Measurements from ENCODE around the gene CEP131.

Gene CEP131

DNA sequence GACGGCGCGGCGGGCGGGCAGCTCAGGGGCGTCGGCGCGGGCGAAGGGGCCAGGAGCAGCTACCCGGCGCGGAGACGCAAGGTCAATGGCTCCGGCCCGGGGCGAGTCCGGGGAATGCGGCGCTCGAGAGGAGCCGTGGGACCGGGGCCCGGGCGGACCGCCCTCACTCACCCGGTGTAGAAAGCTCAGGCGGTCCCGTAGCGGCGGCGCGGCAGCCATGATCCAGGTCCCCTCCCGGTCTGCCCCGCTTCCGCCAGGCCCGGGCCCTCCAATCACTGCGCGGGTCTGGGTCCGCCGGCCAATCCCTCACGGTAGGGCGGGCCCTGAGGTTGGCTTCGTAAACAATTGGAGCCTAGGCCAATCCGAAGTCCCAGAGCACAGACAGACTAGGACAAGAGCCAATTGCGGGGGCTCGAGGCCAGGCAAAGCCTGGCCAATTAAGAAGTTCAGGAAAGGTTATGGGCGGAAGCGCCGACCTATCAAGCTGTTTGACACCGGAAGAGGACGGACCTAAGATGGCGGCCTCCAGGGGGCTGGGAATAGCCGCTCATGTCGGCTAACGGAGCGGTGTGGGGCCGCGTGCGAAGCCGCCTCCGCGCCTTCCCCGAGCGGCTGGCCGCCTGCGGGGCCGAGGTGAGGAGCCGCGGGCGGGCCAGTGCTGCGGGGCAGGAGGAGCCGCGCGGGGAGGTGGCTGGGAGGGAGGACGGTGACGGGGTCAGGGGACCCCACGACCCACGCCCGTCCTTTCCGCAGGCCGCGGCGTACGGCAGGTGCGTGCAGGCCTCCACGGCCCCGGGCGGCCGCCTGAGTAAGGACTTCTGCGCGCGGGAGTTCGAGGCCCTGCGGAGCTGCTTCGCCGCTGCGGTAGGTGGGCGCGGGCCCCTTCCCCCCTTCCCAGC, 16.3 kb upstream of the CEP131 start, which contains the start of the genes NDUFAF8 and TEPSIN (continued):
- TF ChIP-seq, protein P1, sequence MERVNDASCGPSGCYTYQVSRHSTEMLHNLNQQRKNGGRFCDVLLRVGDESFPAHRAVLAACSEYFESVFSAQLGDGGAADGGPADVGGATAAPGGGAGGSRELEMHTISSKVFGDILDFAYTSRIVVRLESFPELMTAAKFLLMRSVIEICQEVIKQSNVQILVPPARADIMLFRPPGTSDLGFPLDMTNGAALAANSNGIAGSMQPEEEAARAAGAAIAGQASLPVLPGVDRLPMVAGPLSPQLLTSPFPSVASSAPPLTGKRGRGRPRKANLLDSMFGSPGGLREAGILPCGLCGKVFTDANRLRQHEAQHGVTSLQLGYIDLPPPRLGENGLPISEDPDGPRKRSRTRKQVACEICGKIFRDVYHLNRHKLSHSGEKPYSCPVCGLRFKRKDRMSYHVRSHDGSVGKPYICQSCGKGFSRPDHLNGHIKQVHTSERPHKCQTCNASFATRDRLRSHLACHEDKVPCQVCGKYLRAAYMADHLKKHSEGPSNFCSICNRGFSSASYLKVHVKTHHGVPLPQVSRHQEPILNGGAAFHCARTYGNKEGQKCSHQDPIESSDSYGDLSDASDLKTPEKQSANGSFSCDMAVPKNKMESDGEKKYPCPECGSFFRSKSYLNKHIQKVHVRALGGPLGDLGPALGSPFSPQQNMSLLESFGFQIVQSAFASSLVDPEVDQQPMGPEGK (tag by site-specific recombination; IDR thresholded peaks at IDR 0.05): no peak; the same call in 1 of the 2 replicates
- no peak for TF ChIP-seq FEZF1 (tag by site-specific recombination; IDR thresholded peaks at IDR 0.05)

DNA sequence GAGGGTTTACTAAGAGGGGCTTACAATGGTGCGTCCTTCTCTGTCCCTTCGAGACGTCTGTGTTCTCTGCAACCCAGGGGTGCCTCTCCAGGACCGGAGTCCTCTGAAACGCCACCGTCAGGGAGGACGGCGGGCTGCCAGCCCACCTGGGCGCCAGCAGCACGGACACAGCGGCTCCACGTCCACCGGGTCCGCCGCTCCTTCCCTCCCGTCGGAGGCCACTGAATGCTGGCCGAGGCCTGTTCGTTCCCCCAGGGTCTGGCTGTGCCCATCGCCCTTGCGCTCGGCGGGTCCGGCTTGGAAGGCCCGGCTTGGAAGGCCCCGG, 15.7 kb upstream of the CEP131 start:
- peaks cover 0 to 43% of the 10 kb centered on the region in 2 experiments; a peak in 2 of 3 replicates for H3K36me3 ChIP-seq (ENCODE audit: control insufficient read depth in 2 of 2, insufficient read depth in 1 of 2, low read length in 2 of 2)
- peak overlapping the region; percentile 58; the same call in 1 of the 2 replicates for H3K27ac ChIP-seq (ENCODE audit: extremely low read depth, low read depth, low read length)
- H3K9me3 ChIP-seq (ENCODE audit: control insufficient read depth, insufficient read depth, low read depth, low read length): no peaks in the 10 kb centered on the region
- CTCF ChIA-PET: interaction anchor here (1.0 to 5.2 kb wide), 5 partner anchors 16 to 246 kb away, joined by 3 to 42 read pairs (median 7); no protein-coding TSS in a partner anchor
- POLR2A ChIA-PET: interaction anchor here (0.6 to 3.1 kb wide), 24 partner anchors 8 to 589 kb away, joined by 3 to 55 read pairs (median 4); partner anchors contain the start of genes ACTG1, BAHCC1, CEP131 and FAAP100
- H3K4me1 ChIP-seq (ENCODE audit: control insufficient read depth, insufficient read depth, low read length): peaks cover 8% of the 10 kb centered on the region
- H3K4me3 ChIP-seq (ENCODE audit: low read depth, low read length): peak overlapping the region; percentile 80
- TF ChIP-seq ZSCAN4 (tag by site-specific recombination; IDR thresholded peaks at IDR 0.05) (no peak), ZNF639 (tag by site-specific recombination; IDR thresholded peaks at IDR 0.05) (no peak), ZIC2 (tag by site-specific recombination; IDR thresholded peaks at IDR 0.05) (0 out of 2 replicates have a peak, but pooled peaks have one; percentile 15), ZNF596 (tag by site-specific recombination; IDR thresholded peaks at IDR 0.05) (0 out of 2 replicates have a peak, but pooled peaks have one; percentile 14), SP3 (tag by site-specific recombination; IDR thresholded peaks at IDR 0.05) (no peak), SCRT1 (tag by site-specific recombination; IDR thresholded peaks at IDR 0.05; ENCODE audit: borderline replicate concordance) (no peak), OSR2 (tag by site-specific recombination; IDR thresholded peaks at IDR 0.05) (no peak), ZNF664 (tag by site-specific recombination; IDR thresholded peaks at IDR 0.05) (no peak), ZSCAN5A (tag by site-specific recombination; IDR thresholded peaks at IDR 0.05) (0 out of 2 replicates have a peak, but pooled peaks have one; percentile 31), ZNF354C (tag by site-specific recombination; IDR thresholded peaks at IDR 0.05; ENCODE audit: borderline replicate concordance, low read depth) (no peak), ZSCAN16 (tag by site-specific recombination; IDR thresholded peaks at IDR 0.05) (no peak), ZNF777 (tag by site-specific recombination; IDR thresholded peaks at IDR 0.05; ENCODE audit: borderline replicate concordance) (peak; percentile 51; the same call in 1 of the 2 replicates), PRDM4 (tag by site-specific recombination; IDR thresholded peaks at IDR 0.05) (no peak), ZSCAN18 (tag by site-specific recombination; IDR thresholded peaks at IDR 0.05) (no peak), ZNF23 (tag by site-specific recombination; IDR thresholded peaks at IDR 0.05; ENCODE audit: borderline replicate concordance) (no peak), ZNF292 (tag by site-specific recombination; IDR thresholded peaks at IDR 0.05; ENCODE audit: borderline replicate concordance, low read depth) (no peak)
- TF ChIP-seq, protein P2, sequence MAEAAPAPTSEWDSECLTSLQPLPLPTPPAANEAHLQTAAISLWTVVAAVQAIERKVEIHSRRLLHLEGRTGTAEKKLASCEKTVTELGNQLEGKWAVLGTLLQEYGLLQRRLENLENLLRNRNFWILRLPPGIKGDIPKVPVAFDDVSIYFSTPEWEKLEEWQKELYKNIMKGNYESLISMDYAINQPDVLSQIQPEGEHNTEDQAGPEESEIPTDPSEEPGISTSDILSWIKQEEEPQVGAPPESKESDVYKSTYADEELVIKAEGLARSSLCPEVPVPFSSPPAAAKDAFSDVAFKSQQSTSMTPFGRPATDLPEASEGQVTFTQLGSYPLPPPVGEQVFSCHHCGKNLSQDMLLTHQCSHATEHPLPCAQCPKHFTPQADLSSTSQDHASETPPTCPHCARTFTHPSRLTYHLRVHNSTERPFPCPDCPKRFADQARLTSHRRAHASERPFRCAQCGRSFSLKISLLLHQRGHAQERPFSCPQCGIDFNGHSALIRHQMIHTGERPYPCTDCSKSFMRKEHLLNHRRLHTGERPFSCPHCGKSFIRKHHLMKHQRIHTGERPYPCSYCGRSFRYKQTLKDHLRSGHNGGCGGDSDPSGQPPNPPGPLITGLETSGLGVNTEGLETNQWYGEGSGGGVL (tag by site-specific recombination; IDR thresholded peaks at IDR 0.05): 0 out of 2 replicates have a peak, but pooled peaks have one; percentile 15
- TF ChIP-seq, protein P3, sequence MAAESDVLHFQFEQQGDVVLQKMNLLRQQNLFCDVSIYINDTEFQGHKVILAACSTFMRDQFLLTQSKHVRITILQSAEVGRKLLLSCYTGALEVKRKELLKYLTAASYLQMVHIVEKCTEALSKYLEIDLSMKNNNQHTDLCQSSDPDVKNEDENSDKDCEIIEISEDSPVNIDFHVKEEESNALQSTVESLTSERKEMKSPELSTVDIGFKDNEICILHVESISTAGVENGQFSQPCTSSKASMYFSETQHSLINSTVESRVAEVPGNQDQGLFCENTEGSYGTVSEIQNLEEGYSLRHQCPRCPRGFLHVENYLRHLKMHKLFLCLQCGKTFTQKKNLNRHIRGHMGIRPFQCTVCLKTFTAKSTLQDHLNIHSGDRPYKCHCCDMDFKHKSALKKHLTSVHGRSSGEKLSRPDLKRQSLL (tag by site-specific recombination; IDR thresholded peaks at IDR 0.05): no peak
